NCI-H2196 (cell line): ENCODE measurements around the gene ATP8A1.
"Not testable (repeated sequence)": the region's sequence is repeated elsewhere in the genome, so short reads cannot be mapped to it uniquely, and the experiment has no call there.

Source experiments
- DNase-seq: peaks from one replicate; lab custom pipeline; 2025; ENCODE audit not compliant: unreplicated experiment; lab: John Stamatoyannopoulos, UW

Gene ATP8A1

GRCh38 chr4:42513748-42514492, 143.0 kb downstream of the ATP8A1 start:
- no peak for DNase-seq

- no peak for DNase-seq
Measured at GRCh38 chr4:42512226-42512625, 144.7 kb downstream of the ATP8A1 start.

DNA sequence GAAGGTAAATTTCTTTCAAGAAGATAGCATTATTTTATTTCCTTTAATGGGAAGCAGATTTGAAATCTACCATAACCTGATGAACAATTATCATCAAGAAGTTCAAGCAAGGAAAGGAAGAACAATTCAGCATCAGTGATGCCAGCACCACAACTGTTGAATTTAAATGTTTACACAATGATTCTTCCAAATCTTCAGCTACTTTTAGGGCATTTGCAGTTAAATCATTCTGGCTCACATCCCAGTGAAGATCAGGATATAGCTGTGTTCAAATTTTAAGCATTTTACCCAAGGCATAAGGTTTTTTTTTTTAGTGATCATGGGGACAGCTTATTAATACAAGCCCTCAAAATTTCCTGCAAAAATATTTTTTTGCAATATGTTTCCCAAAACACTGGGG, 146.7 kb downstream of the ATP8A1 start:
- no peak for DNase-seq

DNA sequence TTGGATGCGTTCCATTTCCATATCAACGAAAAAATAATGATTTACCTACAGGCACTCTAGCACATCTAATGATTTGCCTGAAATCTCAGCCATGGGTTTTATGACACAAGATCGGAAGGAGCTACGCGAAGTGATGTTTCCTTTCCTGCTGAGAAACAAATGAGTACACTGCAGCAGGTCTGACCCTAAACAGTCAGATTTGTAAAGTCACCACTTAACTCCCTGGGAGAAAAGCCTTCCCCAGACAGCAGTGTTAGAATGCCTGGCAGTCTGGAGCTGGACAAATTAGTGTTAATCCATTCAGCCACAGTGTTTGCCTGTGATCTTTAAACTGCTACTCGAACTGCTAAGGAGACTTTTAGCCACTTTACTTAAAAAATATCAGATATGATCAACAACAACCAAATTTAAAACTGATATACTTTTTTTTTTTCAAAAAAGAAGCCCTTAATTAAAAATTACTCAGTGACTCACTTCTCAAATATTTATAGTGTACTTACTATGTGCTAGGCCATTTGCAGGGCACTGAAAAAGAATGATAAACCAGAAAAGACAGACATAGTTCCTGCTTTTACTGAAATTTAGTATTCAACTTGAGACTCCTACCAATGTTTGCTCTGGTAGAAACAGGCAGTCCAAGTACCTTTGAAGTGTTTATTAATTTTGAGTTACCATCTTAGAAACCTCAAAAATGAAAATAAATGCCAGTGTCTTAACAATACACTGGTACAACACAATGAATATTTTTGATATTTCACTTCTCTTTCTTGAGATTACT, 155.1 kb downstream of the ATP8A1 start:
- DNase-seq, result no peak

GRCh38 chr4:42498040-42498439, 158.9 kb downstream of the ATP8A1 start:
- no peak for DNase-seq

DNA sequence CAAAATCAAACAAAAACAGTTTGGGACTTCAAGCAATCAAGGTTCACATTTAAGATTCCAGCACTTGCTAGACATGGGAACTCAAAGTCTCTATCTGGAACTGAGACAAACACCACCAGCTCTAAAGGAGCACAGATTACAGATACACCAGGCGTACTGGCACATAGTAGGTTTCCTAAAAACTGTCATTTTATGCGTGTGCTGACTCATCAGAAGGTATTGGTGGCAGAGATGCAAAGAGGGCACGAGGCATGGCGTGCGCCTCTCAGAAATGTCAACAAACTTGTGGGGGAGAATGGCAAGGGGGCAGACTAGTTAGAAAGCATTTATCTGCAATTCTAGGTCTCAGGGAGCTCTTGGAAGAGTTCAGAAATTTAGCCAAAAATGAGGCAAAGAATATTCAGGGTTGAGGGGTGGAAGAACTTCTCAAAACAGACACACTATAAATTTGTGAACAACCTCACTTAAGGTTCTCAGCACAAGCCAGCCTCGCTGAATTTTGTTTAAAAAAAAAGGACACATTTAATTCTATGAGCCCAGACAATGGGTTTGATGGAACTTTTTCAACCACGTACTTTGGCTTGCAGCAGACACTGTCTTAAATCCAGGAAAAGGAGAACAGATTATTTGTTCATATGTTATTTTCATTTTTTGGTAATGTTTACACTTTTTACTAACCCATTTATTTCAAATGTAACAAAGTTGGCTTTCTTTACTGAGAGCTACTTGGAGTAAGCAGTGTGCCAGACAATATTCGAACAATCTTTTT, 159.6 kb downstream of the ATP8A1 start:
- DNase-seq, result no peak

- DNase-seq, result no peak
Measured at GRCh38 chr4:42492962-42493361, 163.9 kb downstream of the ATP8A1 start.

GRCh38 chr4:42490015-42490414, 166.9 kb downstream of the ATP8A1 start:
- no peak for DNase-seq

DNA sequence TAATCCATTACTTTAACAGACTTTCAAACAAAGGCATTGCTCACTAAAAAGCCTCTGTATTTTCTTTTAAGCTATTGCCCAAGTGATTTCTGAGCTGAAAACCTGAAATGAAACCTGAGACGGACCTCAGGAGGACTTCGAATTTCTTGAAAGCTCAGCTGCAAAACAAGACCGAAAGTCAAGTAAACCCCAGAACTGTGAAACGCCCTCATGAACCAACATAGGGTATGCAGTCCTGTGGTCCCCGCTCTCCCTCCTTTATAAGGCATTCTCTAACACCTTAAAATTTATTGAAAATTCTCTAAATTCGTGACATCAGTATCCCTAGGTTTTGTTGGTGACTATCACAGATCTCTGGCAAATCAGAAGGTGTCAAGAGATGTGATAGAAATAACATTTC, 167.8 kb downstream of the ATP8A1 start:
- no peak for DNase-seq

- no peak for DNase-seq
Measured at GRCh38 chr4:42488554-42488953, 168.4 kb downstream of the ATP8A1 start.

DNA sequence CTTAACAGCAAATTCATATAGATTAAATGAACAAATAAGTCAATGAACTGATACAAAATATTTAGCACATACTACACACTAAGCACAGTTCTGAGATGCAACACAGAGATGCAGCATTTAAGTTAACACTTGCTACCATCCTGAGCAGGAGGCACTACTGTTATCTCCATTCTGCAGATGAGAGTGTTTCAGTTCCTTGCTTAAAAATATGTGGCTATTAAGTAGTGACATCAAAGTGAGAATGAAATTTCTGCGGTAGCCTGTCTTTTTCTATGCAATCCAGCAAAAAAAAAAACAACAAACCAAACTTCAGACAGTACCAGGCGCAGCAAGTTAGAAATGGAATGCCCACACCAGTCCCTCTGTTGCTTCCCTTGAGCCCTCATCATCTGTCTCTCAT, 168.8 kb downstream of the ATP8A1 start:
- DNase-seq, result no peak

- no peak for DNase-seq
Measured at GRCh38 chr4:42487230-42487629, 169.7 kb downstream of the ATP8A1 start.

- DNase-seq, result not testable (repeated sequence)
Measured at GRCh38 chr4:42486156-42486555, 170.7 kb downstream of the ATP8A1 start.

GRCh38 chr4:42484630-42485029, 172.3 kb downstream of the ATP8A1 start:
- no peak for DNase-seq

GRCh38 chr4:42483426-42484379, 173.2 kb downstream of the ATP8A1 start:
- no peak for DNase-seq

DNA sequence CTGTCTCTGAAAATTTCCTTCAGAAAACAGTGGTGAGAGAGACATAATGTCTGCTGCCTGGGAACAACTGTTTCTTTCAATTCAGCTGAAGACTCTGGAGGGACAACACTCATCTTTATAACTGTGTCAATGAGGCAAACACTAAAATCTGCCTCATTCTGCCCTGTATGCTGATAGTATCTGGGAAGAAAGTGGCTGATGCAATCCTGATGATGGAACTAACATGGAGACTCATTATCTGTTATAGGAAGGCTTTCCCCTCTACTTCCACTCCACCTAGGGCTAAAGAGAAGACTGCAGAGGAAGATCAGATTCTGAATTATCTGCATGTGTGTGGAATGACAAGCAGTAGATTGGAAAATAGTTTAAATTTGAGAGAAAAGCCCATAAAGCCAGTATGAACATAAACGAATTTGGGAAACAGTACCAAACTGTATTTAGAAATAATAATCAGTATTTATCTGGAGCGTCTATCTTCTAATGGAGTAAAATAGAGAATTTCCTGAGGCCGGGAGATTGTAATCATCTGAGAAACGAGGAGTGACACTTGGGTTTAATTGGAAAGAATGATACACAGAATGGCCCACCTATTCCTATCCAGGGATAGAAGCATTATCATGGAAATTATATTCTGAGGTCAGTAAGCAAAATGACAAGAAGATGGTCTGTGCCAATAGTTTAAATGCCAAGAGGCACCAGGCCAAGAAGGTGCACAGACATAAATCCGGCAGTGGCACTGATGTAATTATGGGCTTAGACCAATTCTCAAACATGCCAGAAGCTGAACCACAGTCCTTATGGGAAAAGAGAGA, 174.2 kb downstream of the ATP8A1 start:
- DNase-seq, result no peak

DNA sequence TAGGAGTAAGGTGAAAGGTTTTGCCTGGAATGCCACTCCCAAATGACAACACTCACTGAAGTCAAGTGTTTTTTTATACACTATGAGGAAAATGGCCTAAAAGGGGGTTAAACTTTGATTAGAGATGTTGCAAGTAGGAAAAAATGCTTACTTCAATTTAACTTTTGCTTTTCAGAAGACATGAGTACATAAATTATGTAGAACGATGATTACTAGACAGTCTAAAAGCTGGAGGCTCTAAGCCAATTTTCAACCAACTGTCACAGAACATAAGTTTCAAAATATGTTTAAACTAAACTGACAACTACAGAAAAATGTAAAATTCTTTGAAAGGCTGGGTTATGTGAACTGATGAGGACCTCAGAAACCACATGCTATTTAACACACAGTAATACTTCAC, 176.2 kb downstream of the ATP8A1 start:
- no peak for DNase-seq

DNA sequence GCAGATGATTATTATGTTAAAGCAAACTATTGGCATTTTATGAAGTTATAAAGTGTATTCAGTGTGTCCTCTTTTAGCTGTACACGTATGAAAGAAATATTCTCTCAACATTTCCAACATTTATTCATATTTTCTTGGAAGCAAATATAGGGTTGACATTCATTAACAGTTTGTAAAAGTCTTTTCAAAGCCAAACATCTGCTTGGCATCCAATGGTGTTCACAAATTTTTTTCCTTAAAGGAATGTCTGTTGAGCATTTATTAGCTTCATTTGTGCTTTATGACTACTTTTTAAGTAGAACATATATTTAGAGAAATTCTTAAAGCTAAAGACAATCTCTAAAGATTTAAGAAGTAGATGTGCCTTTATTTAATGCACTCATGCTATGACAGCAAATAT, 176.6 kb downstream of the ATP8A1 start:
- DNase-seq, result no peak

GRCh38 chr4:42478946-42479345, 178.0 kb downstream of the ATP8A1 start:
- no peak for DNase-seq

DNA sequence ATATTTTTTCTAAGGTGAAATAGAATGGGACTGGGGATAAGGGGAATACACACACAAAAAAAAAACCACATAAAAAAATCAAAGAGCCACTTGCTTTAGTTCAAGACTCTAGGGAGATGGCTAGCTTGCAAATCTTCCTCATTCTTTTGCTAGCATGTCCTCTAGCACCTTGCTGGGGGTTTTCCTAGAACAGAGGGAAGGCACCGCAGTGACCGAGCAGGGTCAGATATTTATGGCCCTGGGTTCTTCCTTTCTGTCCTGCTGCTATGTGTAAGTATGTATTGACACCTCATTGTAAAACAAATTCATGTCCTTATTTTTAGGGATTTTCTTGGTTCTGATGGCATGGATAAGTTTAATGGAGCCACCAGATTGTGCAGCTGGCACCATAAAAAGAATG, 178.4 kb downstream of the ATP8A1 start:
- no peak for DNase-seq
